ENCODE measurements around the gene PKNOX2.

PKNOX2 gene

DNA sequence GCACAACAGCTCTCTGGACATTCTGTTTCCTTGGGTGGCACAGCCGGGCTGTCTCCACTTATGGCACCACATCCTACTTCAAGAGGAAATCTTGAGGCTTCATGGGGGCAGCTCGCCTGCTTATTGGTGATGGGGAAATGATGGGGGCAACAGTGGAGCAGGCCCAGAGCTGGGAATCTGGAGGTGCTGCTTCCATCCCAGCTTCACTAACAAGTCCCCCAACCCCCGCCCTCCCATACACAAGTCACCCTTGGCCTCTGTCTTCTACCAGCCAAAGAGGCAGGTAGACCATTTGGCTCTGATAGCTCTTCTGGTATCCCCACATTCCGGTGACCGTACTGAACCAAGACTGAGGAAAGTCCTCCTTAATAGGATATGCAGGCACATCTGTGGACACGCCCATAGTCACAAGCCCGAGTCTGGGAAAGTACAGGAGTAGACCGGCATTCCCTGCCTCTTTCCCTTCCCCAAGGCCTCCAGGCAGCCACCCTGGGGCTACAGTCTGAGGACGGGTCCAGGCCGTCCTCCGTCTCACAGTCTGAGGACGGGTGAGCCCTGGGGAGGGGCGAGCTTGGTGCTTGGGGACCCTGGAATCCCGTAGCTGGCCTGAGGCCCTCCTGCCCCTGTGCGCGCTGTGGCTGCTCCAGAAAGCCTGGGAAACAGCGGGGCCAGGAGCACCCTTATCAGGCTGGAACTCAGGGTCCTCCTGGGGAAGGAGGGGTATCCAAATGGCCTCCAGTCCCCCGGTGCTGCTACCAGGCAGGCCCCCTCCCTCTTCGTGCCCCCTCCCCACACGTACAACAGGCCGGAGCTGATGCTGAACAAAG lies 185.9 kb downstream of the PKNOX2 start:
- no peak overlapping the region for H3K4me3 ChIP-seq (ENCODE audit: low read depth, low read length)
- TF ChIP-seq, protein P1, sequence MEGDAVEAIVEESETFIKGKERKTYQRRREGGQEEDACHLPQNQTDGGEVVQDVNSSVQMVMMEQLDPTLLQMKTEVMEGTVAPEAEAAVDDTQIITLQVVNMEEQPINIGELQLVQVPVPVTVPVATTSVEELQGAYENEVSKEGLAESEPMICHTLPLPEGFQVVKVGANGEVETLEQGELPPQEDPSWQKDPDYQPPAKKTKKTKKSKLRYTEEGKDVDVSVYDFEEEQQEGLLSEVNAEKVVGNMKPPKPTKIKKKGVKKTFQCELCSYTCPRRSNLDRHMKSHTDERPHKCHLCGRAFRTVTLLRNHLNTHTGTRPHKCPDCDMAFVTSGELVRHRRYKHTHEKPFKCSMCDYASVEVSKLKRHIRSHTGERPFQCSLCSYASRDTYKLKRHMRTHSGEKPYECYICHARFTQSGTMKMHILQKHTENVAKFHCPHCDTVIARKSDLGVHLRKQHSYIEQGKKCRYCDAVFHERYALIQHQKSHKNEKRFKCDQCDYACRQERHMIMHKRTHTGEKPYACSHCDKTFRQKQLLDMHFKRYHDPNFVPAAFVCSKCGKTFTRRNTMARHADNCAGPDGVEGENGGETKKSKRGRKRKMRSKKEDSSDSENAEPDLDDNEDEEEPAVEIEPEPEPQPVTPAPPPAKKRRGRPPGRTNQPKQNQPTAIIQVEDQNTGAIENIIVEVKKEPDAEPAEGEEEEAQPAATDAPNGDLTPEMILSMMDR (IDR thresholded peaks at IDR 0.05; ENCODE audit: borderline replicate concordance, insufficient read depth, low read depth, low read length) = no peak

DNA sequence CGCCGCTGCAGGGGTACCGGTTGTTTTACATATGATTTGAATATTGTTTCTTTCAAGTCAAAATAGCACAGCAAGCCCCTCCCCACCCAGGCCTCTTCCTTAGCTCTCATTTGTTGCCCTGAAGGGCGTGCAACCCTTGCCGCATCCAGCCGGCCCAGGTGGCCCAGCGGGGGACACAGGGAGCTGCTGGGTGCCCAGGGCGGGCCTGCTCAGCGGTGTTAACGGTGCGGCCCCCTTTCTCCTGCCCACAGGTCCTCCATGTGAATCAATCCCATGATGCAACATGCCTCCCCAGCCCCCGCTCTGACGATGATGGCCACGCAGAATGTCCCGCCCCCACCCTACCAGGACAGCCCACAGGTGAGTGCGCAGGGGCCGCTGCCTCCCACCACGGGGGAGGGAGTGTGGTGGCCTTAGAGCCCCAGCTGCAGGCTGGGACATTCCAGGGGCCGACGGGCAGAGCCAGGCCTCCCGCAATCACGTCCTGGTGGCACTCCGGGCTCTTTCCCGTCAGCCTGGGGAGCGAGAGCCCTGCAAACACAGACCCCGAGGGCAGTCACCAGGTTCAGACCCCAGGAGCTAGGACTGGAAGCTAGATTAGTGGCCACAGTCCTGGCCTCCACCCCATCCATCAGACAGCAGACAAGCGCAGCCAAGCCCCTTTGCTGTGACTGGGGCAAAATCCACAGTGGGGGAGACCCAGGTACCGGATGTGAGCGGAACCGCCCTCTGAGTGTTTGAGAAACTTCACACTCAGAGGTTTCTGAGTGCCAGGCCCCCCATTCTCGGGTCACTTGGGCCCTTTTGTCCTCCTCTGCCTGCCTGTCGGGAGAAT lies 186.7 kb downstream of the PKNOX2 start:
- TF ChIP-seq, protein P1 (IDR thresholded peaks at IDR 0.05; ENCODE audit: borderline replicate concordance, insufficient read depth, low read depth, low read length) = no peak
- no peak overlapping the region for H3K4me3 ChIP-seq (ENCODE audit: low read depth, low read length)

DNA sequence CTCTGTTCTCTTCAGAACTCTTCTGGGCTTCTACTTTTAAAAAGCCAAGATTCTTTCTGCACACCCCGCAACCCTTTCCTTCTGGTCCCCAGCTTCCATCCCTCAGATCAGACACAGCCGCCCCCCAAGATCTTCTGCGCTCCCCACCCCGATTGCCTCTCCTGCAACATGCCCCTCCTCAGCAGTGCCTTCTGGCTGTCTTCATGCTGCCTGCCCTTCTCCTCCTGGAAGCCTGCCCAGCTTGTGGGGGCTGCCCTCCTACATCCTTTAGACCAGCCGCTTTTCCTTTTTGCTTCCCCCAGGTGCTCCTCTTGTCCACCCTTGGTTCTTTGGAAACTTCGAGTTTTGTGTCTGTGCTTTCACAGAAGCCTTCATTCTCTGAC lies 187.3 kb downstream of the PKNOX2 start:
- TF ChIP-seq, protein P1 (IDR thresholded peaks at IDR 0.05; ENCODE audit: borderline replicate concordance, insufficient read depth, low read depth, low read length) = no peak
- no peak overlapping the region for H3K4me3 ChIP-seq (ENCODE audit: low read depth, low read length)

DNA sequence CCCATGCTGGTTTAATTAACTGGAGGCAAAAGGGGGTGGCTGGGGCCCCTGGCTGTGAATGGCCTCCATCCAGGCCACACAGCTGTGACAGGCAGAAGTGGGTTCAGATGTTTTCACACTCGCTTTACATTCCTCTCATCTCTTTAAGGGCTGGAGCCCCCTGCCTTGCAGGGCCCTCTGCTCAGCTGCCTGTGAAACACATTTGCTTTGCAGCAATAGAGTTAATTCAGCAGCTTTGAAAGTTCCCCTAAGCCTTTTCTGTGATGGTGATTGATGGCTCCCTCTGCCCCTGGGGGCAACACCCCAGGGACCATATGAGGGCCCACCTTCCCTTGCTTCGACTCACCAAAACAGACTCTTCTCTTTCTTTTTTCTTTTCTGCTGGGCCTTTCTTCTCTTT lies 192.2 kb downstream of the PKNOX2 start:
- TF ChIP-seq, protein P1 (IDR thresholded peaks at IDR 0.05; ENCODE audit: borderline replicate concordance, insufficient read depth, low read depth, low read length) = no peak
- no peak overlapping the region for H3K4me3 ChIP-seq (ENCODE audit: low read depth, low read length)

DNA sequence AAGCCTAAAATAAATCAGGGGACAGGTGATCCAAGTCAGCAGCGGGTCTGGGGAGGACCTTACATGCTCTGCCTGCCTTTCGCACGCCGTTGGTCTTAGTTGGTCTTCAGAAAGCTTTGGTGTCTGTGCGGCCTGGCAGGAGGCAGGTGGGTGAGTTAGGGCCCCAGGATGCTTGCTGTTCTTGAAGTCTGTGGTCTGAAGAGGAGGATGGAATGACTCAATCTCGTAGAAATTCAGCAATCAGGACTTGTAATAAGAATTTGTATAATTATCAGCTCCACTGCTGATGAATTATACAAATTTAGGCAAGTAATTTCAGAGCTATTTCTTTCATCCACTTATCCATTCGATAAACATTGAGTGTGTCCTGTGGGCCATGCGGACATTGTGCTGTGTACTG lies 193.0 kb downstream of the PKNOX2 start:
- TF ChIP-seq, protein P1 (IDR thresholded peaks at IDR 0.05; ENCODE audit: borderline replicate concordance, insufficient read depth, low read depth, low read length) = no peak
- no peak overlapping the region for H3K4me3 ChIP-seq (ENCODE audit: low read depth, low read length)

DNA sequence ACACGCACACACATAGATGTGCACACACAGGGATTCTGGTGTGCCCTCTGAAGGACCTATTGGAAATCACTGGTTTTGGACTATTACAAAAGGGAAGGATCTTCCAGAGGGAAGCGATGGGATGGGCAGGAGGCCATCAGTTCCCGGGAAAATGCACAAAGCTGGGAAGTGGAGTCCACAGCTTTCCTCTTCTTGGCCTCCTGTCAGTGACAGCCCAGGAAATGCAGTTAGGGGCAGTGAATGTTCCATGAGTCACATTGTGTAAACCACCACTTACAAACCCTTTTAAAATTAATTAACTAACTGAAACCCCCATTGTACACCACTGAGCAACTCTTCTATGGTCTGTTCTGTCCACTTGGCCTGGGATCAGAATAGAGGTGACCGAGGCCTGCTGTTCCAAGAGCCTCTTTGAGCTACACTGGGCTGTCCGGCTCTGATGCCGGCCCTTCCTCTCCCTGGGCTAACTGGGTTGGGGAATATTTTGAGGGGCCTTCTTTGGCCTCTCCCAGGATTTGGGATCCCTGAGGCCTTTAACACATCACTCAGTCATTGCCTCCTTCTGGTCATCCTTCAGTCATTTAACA lies 193.8 kb downstream of the PKNOX2 start:
- TF ChIP-seq, protein P1 (IDR thresholded peaks at IDR 0.05; ENCODE audit: borderline replicate concordance, insufficient read depth, low read depth, low read length) = no peak
- no peak overlapping the region for H3K4me3 ChIP-seq (ENCODE audit: low read depth, low read length)

Measured in GM12875 (cell line).